Measurements from ENCODE around the gene PHYHD1. TPM values are rescaled to one million over a fixed set of nuclear protein-coding genes. Genes with fewer than 3 reads are reported as not detected.
A peak's percentile ranks its signal among the peaks of the same experiment; 100 is the strongest.
"Not testable (repeated sequence)": the region's sequence is repeated elsewhere in the genome, so short reads cannot be mapped to it uniquely, and the experiment has no call there.

Gene PHYHD1
- total and polyA plus RNA-seq, 4 donors: 21.4 to 86.3 (median 46.0) TPM

GRCh38 chr9:128943832-128944620, 23.2 kb downstream of the PHYHD1 start:
- Histone ChIP-seq H3K27me3 (ENCODE audit: control insufficient read depth in 3 of 3, insufficient read depth in 3 of 3, low read length in 2 of 3) (no peaks in the 10 kb centered on the region), H3K9ac (ENCODE audit: insufficient read depth in 1 of 2, low read length in 2 of 2) (no peak overlapping the region), H3K27ac (ENCODE audit: low read depth in 1 of 2, low read length in 1 of 2) (peak overlapping the region in 1 of 2 donors; percentile 39), H3K9me3 (ENCODE audit: control insufficient read depth in 4 of 4, insufficient read depth in 3 of 4, low read length in 3 of 4) (no peaks in the 10 kb centered on the region), H3K36me3 (ENCODE audit: control insufficient read depth in 4 of 4, insufficient read depth in 4 of 4, low read length in 4 of 4) (peaks cover 0 to 12% (median 5%) of the 10 kb centered on the region in 4 donors), H3K4me1 (ENCODE audit: control insufficient read depth in 5 of 5, insufficient read depth in 5 of 5, low read length in 5 of 5) (peaks cover 0 to 21% (median 4%) of the 10 kb centered on the region in 5 donors), H3K4me3 (no peak overlapping the region)
- 86 to 90% methylated on average over 7 of the region's 7 CpGs for WGBS, 2 donors
- DNase-seq: no peak
- no peak for ATAC-seq (ENCODE audit: insufficient read depth, low FRiP score)
- no peak for TF ChIP-seq CTCF (IDR thresholded peaks at IDR 0.05; ENCODE audit: control extremely low read depth, extremely low read depth)

GRCh38 chr9:128944966-128945365, 24.2 kb downstream of the PHYHD1 start:
- not testable (repeated sequence) for ATAC-seq (ENCODE audit: insufficient read depth, low FRiP score); H3K27ac ChIP-seq (ENCODE audit: low read depth in 1 of 2, low read length in 1 of 2); H3K4me3 ChIP-seq; H3K9me3 ChIP-seq (ENCODE audit: control insufficient read depth in 4 of 4, insufficient read depth in 3 of 4, low read length in 3 of 4); H3K9ac ChIP-seq (ENCODE audit: insufficient read depth in 1 of 2, low read length in 2 of 2); H3K27me3 ChIP-seq (ENCODE audit: control insufficient read depth in 3 of 3, insufficient read depth in 3 of 3, low read length in 2 of 3); DNase-seq
- peaks cover 0 to 21% (median 4%) of the 10 kb centered on the region in 5 donors for H3K4me1 ChIP-seq (ENCODE audit: control insufficient read depth in 5 of 5, insufficient read depth in 5 of 5, low read length in 5 of 5)
- 90 to 95% methylated on average over 7 of the region's 7 CpGs for WGBS, 2 donors
- peaks cover 0 to 12% (median 5%) of the 10 kb centered on the region in 4 donors for H3K36me3 ChIP-seq (ENCODE audit: control insufficient read depth in 4 of 4, insufficient read depth in 4 of 4, low read length in 4 of 4)

GRCh38 chr9:128945798-128946501, 25.2 kb downstream of the PHYHD1 start:
- Histone ChIP-seq H3K9me3 (ENCODE audit: control insufficient read depth in 4 of 4, insufficient read depth in 3 of 4, low read length in 3 of 4) (no peaks in the 10 kb centered on the region), H3K36me3 (ENCODE audit: control insufficient read depth in 4 of 4, insufficient read depth in 4 of 4, low read length in 4 of 4) (peaks cover 0 to 7% (median 6%) of the 10 kb centered on the region in 4 donors), H3K9ac (ENCODE audit: insufficient read depth in 1 of 2, low read length in 2 of 2) (no peak overlapping the region), H3K27ac (ENCODE audit: low read depth in 1 of 2, low read length in 1 of 2) (no peak overlapping the region), H3K27me3 (ENCODE audit: control insufficient read depth in 3 of 3, insufficient read depth in 3 of 3, low read length in 2 of 3) (no peaks in the 10 kb centered on the region), H3K4me1 (ENCODE audit: control insufficient read depth in 5 of 5, insufficient read depth in 5 of 5, low read length in 5 of 5) (peaks cover 0 to 21% (median 4%) of the 10 kb centered on the region in 5 donors), H3K4me3 (no peak overlapping the region)
- no peak for TF ChIP-seq CTCF (IDR thresholded peaks at IDR 0.05; ENCODE audit: control extremely low read depth, extremely low read depth)
- DNase-seq: no peak
- ATAC-seq (ENCODE audit: insufficient read depth, low FRiP score): no peak
- WGBS, 2 donors: 96% methylated on average over 19 of the region's 19 CpGs
